Muscle of back (tissue), 13 donors: ENCODE results near the gene PLK1. TPM values are rescaled to one million over a fixed set of nuclear protein-coding genes. Genes with fewer than 3 reads are reported as not detected.
"Not testable (repeated sequence)": the region's sequence is repeated elsewhere in the genome, so short reads cannot be mapped to it uniquely, and the experiment has no call there.

Source experiments
- DNase-seq, 3 donors: peaks; one replicate each; pipeline versions ENCODE4 v3.0.0 to v3.0.0-alpha.2; 2013
- long read RNA-seq, 9 donors: transcript quantifications; one replicate each; lab custom pipeline, GENCODE V29; 2026
- polyA plus RNA-seq, 10 donors: library from polyadenylated mRNA; unstranded; fragments of 120-200 nt; gene quantifications; one replicate each; pipeline ENCODE4 v1.2.1, GENCODE V29; 2013; ENCODE audit not compliant: insufficient read length in 10 of 10

Gene PLK1
- polyA plus RNA-seq = 10 to 100 TPM in 6 of 10 donors, 1 to 10 TPM in 4; 8.0 to 17.2 (median 12.0) TPM
- long read RNA-seq, donor 1, partial matches to known transcripts = 0 of 3 reads
- long read RNA-seq, donor 1, other reads (novel, unspliced or antisense) = 0 of 3 reads
- long read RNA-seq, donor 2, partial matches to known transcripts = 0 of 2 reads
- long read RNA-seq, donor 2, other reads (novel, unspliced or antisense) = 0 of 2 reads
- long read RNA-seq, donor 3 = 0 reads
- long read RNA-seq, donor 4, full-length matches to known transcripts = 4 of 4 reads
- long read RNA-seq, donor 4, partial matches to known transcripts = 0 of 4 reads
- long read RNA-seq, donor 4, other reads (novel, unspliced or antisense) = 0 of 4 reads
- long read RNA-seq, donor 5, full-length matches to known transcripts = 3 of 3 reads
- long read RNA-seq, donor 5, partial matches to known transcripts = 0 of 3 reads
- long read RNA-seq, donor 5, other reads (novel, unspliced or antisense) = 0 of 3 reads
- long read RNA-seq, donor 6, partial matches to known transcripts = 0 of 1 reads
- long read RNA-seq, donor 6, other reads (novel, unspliced or antisense) = 0 of 1 reads
- long read RNA-seq, donor 7, partial matches to known transcripts = 0 of 1 reads
- long read RNA-seq, donor 7, other reads (novel, unspliced or antisense) = 0 of 1 reads
- long read RNA-seq, donor 8, partial matches to known transcripts = 0 of 2 reads
- long read RNA-seq, donor 8, other reads (novel, unspliced or antisense) = 0 of 2 reads
- long read RNA-seq, donor 9 = 0 reads

DNA sequence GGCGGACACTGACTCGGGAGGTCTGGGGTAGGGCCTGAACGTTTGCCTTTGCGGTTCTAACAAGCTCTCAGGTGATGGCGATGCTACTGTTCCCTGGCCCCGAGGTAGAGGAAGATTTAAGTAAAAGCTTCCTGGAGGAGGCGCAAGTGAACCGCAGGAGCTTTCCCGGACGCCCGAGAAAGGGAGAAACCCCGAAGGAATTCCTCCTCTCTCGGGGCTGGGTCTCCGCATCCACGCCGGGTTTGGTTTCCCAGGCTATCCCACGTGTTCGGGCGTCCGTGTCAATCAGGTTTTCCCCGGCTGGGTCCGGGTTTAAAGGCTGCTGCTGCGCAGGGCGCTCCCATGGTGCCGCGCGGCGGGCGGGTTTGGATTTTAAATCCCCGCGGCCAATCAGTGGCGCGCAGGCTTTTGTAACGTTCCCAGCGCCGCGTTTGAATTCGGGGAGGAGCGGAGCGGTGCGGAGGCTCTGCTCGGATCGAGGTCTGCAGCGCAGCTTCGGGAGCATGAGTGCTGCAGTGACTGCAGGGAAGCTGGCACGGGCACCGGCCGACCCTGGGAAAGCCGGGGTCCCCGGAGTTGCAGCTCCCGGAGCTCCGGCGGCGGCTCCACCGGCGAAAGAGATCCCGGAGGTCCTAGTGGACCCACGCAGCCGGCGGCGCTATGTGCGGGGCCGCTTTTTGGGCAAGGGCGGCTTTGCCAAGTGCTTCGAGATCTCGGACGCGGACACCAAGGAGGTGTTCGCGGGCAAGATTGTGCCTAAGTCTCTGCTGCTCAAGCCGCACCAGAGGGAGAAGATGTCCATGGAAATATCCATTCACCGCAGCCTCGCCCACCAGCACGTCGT is at the start of gene PLK1:
Gene PLK1, plus strand, starts transcription at position 460 of the 844 bp plus-strand sequence. Its CDS starts 44 bp downstream, at position 504.
- peak; percentile 77 to 94 (median 83) for DNase-seq

DNA sequence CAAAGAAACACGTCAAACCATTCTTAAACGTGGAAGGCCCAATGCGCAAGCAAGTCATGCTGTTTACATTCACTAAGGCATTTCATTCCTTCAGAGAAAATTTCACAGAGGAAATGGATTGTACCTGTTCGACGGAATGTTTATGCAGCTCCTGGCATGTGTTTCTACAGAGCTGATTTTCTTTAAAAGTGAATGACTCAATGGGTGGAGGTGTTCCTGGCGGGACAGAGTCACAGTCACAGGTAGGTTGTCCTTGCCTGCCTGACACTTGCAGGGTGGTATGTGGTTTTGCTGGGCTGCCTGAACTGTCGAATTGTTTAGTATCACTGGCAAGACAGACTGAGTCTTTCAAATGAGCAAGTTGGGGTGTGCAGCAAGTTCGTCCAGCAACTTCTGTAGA is 49.2 kb upstream of the PLK1 start:
- DNase-seq = no peak

DNA sequence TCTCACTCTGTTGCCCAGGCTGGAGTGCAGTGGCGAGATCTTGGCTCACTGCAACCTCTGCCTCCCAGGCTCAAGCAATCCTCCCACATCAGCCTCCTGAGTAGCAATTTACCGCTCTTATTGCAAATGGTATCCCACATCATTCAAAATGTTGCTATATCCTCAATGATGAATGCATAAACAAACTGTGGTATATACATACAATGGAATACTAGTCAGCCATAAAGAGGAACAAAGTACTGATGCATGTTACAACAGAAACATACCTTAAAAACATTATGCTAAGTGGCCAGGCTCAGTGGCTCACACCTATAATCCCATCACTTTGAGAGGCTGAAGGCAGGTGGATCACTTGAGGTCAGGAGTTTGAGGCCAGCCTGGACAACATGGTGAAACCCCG is 46.8 kb upstream of the PLK1 start:
- DNase-seq = not testable (repeated sequence)

DNA sequence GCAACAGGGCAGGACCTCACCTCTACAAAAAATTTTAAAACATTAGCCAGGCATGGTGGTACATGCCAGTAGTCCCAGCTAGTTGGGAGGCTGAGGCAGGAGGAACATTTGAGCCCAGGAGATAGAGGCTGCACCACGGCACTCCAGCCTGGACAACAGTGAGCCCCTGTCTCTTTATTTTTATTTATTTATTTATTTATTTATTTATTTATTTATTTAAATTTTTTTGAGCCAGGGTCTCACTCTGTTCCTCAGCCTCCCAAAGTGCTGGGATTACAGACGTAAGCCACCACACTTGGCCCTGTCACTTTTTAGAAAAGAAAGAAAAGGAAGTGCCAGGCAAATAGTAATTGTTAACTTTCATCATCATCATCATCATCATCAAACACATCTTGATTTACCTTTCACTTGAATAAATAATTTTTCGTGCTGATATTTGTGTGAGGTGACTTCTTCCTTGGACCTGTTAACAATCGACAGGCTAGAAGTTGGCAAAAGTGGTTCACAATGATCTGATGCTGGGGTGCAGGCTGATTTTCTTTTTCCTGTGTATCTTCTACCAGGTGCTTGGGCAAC is 44.1 kb upstream of the PLK1 start:
- DNase-seq = no peak

DNA sequence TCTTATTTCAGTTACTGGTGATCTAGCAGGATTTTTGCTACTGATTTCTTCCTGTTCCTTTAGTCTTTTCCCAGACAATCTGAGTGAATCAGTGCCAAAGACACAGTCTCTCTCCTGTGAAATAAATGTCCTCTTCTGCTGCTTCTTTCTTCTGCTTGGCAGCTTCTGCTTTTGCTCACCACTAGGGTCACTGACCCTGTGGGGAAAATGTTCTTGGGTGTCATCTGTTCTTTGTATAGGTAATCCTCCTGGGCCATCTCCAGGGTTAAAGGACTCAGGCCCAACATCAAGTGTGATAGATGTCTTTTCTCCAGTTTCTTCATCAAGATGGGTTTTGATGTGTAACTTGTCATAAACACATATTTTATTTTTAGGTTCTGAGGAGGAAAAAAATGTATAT is 42.7 kb upstream of the PLK1 start:
- DNase-seq = no peak

DNA sequence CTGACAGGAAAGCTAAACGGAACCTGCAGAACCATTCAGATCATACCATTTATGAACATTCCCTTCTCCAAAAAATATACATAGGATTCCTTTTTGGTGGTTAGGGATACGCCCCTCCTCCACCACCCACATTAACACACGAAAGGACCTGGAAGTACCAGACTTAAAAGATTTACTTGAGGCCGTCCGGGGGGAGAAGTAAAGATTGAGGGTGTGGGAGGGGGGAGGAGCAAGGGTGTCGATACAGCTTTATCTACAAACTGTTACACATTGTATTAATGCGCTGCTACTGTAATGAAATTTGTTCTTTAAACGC is 38.1 kb upstream of the PLK1 start:
- peak in 1 of 3 donors; percentile 0 for DNase-seq

DNA sequence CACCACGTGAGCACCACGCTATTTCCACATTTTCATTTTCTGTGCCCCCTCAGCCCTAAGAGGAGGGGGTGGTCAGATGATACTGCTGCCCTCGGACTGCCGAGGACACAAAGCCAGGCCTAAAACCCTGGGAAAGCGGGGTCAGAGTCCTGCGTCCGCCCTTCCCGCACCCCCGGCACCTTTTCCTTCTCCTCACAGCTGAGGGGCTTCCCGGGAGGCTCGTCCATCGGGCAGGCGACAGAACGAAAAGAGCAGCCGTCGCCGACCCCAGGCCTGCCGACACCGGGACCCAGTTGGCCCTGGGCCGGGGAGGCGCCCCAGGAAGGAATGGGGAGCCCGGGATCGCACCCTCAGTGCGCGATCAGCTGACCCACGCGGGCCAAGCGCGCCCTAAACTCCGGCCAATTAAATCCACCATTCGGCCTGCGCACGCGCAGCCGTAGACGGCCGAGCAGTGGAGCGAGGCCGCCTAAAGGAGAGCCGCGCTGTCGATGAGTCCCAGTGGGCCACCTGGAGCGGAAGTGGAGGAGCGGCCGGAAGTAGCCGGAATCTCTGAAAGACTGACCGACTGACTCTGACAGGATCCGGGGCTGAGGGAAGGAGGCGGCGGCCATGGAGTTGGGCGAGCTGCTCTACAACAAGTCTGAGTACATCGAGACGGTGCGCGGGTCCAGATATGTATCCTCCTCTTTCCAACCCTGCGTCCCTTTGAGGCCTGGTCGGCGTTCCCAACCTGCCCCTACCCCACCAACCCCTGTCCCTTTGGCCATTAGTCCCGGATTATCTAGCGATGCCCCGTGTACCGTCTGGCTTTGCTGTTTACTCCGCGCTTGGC is 37.5 kb upstream of the PLK1 start, which contains the start of the genes DCTN5 and PALB2:
Gene DCTN5, plus strand, starts transcription at position 536 of the 835 bp plus-strand sequence. Its CDS starts 77 bp downstream, at position 613.
Gene PALB2, minus strand, starts transcription at position 380 of the 835 bp plus-strand sequence. Its CDS starts 153 bp downstream, at position 227.
- peak; percentile 94 to 98 (median 96) for DNase-seq

DNA sequence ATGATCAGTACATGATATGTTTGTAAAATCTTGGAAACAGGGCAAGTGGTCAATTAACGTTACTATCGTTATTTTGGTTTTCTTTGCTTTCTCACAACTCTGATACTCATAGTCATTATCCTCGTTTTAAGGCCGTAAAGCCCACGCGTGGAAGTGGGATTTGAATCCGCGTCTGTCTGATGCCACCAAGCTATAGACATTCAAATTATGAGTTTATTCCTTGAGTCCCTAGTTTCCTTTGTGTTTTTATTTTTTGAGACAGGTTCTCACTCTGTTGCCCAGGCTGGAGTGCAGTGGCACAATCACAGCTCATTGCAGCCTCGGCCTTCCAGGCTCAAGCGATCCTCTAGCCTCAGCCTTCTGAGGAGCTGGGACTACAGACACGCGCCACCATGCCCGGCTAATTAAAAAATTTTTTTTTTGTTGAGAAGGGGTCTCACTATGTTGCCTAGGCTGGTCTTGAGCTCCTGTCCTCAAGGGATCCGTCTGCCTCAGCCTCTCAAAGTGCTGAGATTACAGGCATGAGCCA is 36.4 kb upstream of the PLK1 start:
- DNase-seq = peak in 1 of 3 donors; percentile 5

DNA sequence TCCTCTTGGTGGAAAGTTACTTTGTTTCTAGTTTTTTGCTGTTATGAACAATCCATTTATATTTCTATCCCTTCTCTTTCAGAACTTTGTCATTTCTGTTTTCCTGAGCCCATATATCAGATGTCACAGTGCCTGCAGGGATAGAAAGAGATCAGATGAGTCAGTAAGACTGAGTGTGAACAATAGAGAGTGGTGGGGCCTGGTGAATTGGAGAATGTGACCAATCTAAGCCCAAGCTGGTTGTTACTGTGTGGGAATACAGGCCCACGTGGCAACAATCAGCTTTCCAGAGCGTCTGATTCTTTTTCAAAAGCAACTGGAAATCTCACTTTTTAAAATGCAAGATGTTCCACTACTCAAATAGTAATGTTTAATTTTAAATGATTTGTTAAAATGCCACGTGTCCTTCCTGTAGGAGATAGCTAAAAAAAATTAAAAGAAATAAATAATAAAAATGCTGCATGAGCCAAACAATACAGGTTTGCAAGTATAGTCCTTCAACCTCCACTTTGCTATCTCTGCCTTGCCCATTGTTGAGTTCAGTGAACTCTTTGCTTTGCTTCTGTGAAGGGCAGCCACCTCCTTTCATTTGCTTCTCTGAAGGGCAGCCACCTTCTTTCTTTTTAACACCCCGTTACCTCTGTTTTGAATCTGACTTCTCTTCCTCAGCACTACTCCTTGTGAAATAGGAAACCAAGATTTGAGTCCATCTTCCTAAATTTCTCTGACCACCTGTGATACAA is 27.8 kb upstream of the PLK1 start:
- no peak for DNase-seq

DNA sequence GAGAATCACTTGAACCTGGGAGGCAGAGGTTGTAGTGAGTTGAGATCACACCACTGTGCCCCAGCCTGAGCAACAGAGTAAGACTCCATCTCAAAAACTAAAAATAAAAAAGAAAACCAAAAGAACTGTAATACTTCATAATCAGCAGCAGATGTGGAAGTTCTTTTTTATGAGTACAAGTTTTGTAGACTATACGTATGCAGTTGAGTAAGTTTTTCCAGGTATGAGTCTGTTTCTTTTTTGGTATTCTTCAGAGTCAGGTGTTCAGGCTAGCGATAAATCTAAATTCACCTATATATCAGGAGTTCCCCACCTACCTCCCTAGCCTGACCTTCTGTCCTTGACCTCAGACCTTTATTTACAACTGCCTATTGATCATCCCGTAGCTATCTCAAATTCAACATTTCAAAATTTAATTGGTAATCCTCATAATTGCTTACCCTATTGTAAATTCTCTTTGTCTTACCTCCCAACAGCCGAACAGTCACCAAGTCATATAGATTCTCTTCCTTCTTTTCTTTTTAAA is 26.7 kb upstream of the PLK1 start:
- no peak for DNase-seq

DNA sequence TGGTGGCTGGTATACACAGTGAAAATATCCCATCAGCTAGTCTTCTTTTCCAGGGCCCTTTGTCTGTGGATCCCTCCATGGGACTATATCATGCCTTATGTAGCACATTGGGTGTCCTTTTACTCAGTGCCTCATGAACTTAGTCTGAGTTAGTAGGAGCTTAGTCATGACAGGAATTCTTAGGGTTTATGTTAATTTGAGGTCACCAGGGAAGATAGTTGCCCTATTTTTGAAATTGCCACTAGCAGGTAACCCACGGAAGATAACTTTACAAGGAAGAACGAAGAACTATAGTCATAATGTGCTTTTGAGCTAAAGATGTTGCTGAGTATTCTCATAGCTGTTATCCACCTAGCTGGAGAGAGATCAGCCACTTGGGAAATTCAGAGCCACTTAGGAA is 14.8 kb upstream of the PLK1 start:
- no peak for DNase-seq

DNA sequence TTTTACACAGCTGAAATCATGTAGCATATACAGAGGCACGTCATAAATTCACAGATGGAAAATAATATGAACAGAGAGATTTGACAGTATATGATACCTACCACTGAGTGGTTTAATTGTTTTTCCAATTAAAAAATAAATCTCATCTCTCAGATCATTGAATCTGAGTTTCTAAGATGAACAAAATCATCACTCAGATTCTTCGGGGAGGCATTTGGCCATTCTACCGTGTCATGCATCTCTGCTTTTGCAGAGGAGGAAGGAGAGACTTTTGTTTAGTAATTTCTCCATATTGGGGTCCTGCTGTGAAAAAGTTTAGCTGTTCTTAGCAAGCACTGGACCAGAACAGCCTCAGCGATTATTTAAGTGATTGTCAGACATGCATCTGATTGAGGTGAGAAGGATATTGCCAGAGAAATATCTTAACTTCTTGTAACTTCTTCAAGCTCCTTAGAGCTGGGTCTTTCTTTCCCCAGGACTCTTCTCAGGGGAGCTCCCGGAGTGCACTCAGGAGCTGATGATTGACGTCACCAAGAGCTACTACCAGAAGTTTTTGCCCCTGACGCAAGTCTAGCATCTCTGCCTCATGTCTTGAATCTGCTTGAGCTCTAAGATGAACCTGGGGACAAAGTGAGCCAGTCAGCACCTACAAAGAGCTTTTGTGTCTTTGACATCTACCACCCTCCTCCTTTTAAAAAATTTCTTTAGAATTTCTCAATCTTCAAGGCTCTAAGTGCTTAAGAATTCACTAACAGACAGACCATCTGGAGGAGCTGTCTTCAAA is 11.9 kb upstream of the PLK1 start:
- no peak for DNase-seq

DNA sequence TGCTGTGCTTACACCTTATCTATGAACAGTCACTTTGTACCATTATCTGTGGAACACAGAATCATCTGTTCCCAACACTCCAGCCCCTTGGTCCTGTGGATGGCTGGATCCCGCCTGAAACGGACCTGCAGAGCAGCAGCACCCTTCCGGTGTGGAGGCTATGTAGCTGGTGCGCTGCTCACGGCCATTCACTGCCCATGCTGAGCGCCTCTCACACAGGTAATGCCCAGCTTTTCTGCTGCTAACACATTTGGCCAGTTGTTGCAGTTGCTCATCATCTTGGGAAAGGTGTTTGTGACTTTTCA is 11.4 kb upstream of the PLK1 start:
- no peak for DNase-seq

DNA sequence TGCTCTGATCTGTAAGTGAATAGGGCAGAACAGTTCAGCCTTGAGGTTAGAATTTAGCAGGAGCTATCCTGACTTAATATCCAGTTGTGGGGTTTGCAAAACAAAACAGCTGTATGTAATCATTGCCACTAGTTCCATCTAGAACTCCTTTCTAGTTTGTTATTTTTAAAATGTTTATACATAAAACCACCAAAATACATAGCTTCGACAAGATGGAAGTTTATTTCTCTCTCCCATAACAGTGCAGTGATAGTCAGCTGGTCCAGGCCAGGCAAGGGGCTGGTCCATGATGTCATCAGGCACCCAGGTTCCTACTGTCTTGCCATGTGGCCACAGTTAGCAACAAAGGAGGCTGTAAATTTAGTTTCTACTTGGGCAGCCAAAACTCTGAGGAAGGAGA is 10.5 kb upstream of the PLK1 start:
- no peak for DNase-seq

DNA sequence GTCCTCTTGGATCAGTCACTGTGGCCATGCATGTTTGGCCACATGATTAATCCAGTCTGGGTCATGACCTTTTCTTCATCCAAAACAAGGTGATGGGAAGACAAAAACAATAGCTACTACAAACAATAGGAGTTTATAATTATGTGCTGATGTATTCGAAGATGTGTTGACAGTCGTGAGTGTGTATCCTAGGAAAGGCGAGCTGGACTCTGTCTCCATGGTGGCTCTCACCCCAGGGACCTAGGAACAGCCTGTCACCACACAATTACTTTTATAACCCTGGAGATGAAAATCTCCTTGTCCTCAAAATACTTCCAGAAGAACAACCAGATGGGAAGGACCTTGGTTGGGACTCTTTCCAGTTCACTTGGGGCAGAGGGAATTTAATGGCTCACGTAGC is 9.8 kb upstream of the PLK1 start:
- no peak for DNase-seq

DNA sequence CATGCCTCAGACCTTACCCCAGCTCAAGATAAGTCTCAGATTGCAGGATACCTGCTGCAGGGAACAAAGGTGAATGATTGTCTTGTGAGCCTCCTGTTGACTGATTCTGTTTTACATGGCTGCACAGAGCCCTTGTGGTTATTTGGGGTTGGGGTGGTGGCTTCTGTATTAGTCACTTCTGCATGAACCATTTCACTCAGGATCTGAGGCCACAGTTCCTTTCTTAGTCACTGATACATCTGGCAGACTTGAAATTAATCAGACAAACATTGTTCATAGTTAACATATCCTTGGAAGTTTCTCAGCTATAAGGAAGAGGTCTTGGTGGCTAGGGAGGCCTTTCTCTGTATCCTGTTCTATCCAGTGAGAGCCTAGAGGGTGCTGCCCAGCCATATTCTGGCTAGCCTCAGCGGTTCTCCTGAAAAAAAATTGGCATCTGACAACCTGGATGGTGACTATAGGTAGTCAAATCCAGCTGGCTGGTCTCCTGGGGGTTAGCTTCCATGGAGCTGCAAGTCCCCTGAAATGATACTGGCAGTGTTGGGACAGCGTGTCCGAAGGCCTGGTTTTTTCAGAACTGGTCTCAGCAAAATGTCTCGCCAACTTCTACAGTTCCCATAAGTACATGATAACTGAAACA is 8.4 kb upstream of the PLK1 start:
- DNase-seq = peak in 1 of 3 donors; percentile 56

DNA sequence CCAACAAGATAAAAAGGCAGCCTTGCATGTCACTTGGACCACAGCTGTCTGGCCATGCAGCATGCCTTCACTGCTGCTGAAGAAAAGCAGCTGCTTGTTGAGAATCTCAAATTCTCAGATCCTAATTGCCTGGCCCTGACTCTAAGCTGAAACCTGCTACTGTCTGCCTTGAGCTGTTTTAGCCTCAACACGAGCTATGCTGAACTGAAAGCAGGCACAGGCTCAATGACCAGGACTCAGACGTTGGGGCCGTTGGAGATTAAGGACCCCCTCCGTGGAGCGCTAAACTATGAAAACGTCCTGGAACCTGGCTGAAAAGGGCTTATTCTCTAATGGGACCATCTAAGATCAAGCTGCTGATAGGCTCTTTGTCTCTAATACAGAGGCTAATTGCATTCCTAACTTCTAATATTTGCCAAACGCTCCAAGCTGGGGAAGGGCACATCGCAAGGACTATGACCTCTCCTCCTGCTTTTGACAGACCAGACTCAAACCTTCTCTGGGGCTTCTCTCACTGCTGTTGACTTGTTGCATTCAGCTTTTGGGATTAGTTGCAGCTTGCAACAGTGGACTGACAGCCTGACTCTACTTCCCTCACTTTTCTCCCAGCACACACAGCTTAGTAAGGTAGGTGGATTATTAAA is 4.6 kb upstream of the PLK1 start:
- peak in 1 of 3 donors; percentile 9 for DNase-seq
